HepG2 (cell line): ENCODE results near the gene MAP2K5. TPM values are rescaled to one million over a fixed set of nuclear protein-coding genes. Genes with fewer than 3 reads are reported as not detected.
A peak's percentile ranks its signal among the peaks of the same experiment; 100 is the strongest.

Source experiments
- ATAC-seq: fragments of 200-7000 bp; cut with Tn5 transposase; 3 replicates; pipeline ENCODE4 v1.9.1; 2020; ENCODE audit warnings: mild to moderate bottlenecking, moderate library complexity
- BruUV-seq: library from RNA; stranded (reverse); fragments of 400-500 nt; replicated peaks from 2 replicates; lab custom pipeline; 2021; lab: Mats Ljungman, UMichigan
- CTCF ChIA-PET: fragments of 300-600 bp; formaldehyde crosslinking; extraction: SDS; loops from one replicate; lab custom pipeline; 2021; ENCODE audit warnings: low total read pairs, inconsistent platforms, low intra/inter-chr PET ratio; lab: Yijun Ruan, JAX
- POLR2A ChIA-PET: fragments of 350-600 bp; sonication (Branson Sonifier 250); formaldehyde crosslinking; loops from one replicate; lab custom pipeline; 2020; ENCODE audit warnings: antibody characterized with exemption, inconsistent platforms; lab: Yijun Ruan, JAX
- DNase-seq: peaks from one replicate; pipeline ENCODE4 v3.0.0-alpha.2; 2015; ENCODE audit warnings: low spot score
- FAIRE-seq: peaks from 3 replicates; lab custom pipeline; 2011; peaks lifted over from hg19 to GRCh38; lab: Jason Lieb, UNC
- H2AFZ ChIP-seq: one replicate; pipeline ENCODE4 v1.6.1; 2011; ENCODE audit warnings: low read length, inconsistent platforms
- H3K27ac ChIP-seq: fragments of 300-600 bp; 3 replicates; pipeline ENCODE4 v1.8.0; 2011; ENCODE audit warnings: mixed run types, mild to moderate bottlenecking, mixed read lengths, low read length, inconsistent platforms; ENCODE audit not compliant: insufficient read depth; ENCODE audit errors: extremely low read length
- H3K27me3 ChIP-seq, 2 experiments: fragments of 200-600 bp in 1 of 2; 2 replicates in 1 of 2; 3 replicates in 1 of 2; pipeline versions ENCODE4 v1.6.0 to v1.8.0; 2011; ENCODE audit warnings: low read length in 2 of 2, mild to moderate bottlenecking in 2 of 2, moderate library complexity in 2 of 2, inconsistent platforms in 1 of 2; ENCODE audit not compliant: insufficient read depth in 2 of 2, control insufficient read depth in 1 of 2
- H3K36me3 ChIP-seq, 2 experiments: fragments of 200-600 bp in 1 of 2; replicated peaks in 1 of 2; 2 replicates in 1 of 2; 3 replicates in 1 of 2; pipeline versions ENCODE4 v1.5.1 to v1.8.0; 2011; ENCODE audit warnings: low read length in 2 of 2, inconsistent platforms in 1 of 2; ENCODE audit not compliant: insufficient read depth in 2 of 2, control insufficient read depth in 1 of 2
- H3K4me1 ChIP-seq: 2 replicates; pipeline ENCODE4 v1.5.1; 2012; ENCODE audit warnings: low read length, inconsistent platforms; ENCODE audit not compliant: insufficient read depth
- H3K4me2 ChIP-seq: 2 replicates; pipeline ENCODE4 v1.6.0; 2011; ENCODE audit warnings: low read depth, low read length, inconsistent platforms
- H3K4me3 ChIP-seq, 3 experiments: fragments of 200-600 bp in 1 of 3; sonication (generic), shearing (Covaris generic) in 1 of 3; replicated peaks in 1 of 3; 2 replicates each; pipeline ENCODE4 v1.5.1; 2011 to 2016; ENCODE audit warnings: low read length in 3 of 3, inconsistent platforms in 2 of 3, low read depth in 2 of 3, mild to moderate bottlenecking in 2 of 3, control low read depth in 1 of 3, mixed read lengths in 1 of 3; ENCODE audit not compliant: insufficient read depth in 1 of 3
- H3K79me2 ChIP-seq: one replicate; pipeline ENCODE4 v1.6.1; 2011; ENCODE audit warnings: low read length, inconsistent platforms; ENCODE audit not compliant: insufficient read depth
- H3K9ac ChIP-seq: 2 replicates; pipeline ENCODE4 v1.6.0; 2011; ENCODE audit warnings: mild to moderate bottlenecking, low read depth, low read length, inconsistent platforms; ENCODE audit not compliant: insufficient read depth
- H3K9me3 ChIP-seq: 2 replicates; pipeline ENCODE4 v1.5.1; 2012; ENCODE audit warnings: mild to moderate bottlenecking, low read length
- H4K20me1 ChIP-seq: 2 replicates; pipeline ENCODE4 v1.6.0; 2011; ENCODE audit warnings: inconsistent platforms, mild to moderate bottlenecking, low read length, moderate library complexity; ENCODE audit not compliant: insufficient read depth
- ADNP ChIP-seq: sonication (generic); formaldehyde crosslinking; IDR thresholded peaks from 2 replicates; pipeline ENCODE4 v1.4.0; 2020; ENCODE audit warnings: missing genetic modification reagents
- ATRX ChIP-seq: sonication (generic); formaldehyde crosslinking; IDR thresholded peaks from 2 replicates; pipeline ENCODE4 v1.4.0; 2020; ENCODE audit warnings: missing genetic modification reagents, borderline replicate concordance
- FOXA1 ChIP-seq, 2 experiments: fragments of 450-650 bp in 1 of 2; sonication (generic) in 1 of 2; formaldehyde crosslinking in 1 of 2; IDR thresholded peaks; 2 replicates each; pipeline versions ENCODE4 v1.4.0 to v1.6.1; 2016 to 2020; ENCODE audit warnings: missing genetic modification reagents in 1 of 2
- FOXP1 ChIP-seq, 2 experiments: fragments of 450-650 bp in 1 of 2; IDR thresholded peaks; 2 replicates each; pipeline ENCODE4 v1.6.1; 2017 to 2018; ENCODE audit warnings: antibody characterized with exemption in 1 of 2
- GLI4 ChIP-seq: sonication (generic); formaldehyde crosslinking; IDR thresholded peaks from 2 replicates; pipeline ENCODE4 v1.5.1; 2020; ENCODE audit warnings: missing genetic modification reagents, mild to moderate bottlenecking, moderate library complexity, borderline replicate concordance
- NFKBIZ ChIP-seq: IDR thresholded peaks from 2 replicates; pipeline ENCODE4 v1.6.1; 2018; ENCODE audit warnings: missing genetic modification reagents, missing compliant biosample characterization
- PHF21A ChIP-seq: sonication (generic); formaldehyde crosslinking; IDR thresholded peaks from 2 replicates; pipeline ENCODE4 v1.5.0; 2020; ENCODE audit warnings: mild to moderate bottlenecking, missing genetic modification reagents
- ZNF317 ChIP-seq: sonication (generic); formaldehyde crosslinking; IDR thresholded peaks from 2 replicates; pipeline ENCODE4 v1.5.0; 2020; ENCODE audit warnings: mild to moderate bottlenecking, missing genetic modification reagents
- WGBS: methylation state at CpG from one replicate; pipeline ENCODE4 v1.1.6; 2017; ENCODE audit warnings: low lambda C conversion rate; 5-methylcytosine and 5-hydroxymethylcytosine counted together
- in situ Hi-C: cut with HindIII; loops from 2 replicates; pipeline ENCODE4 v1.10.0; 2017; ENCODE audit warnings: low pct_unique_long_range_greater_than_20kb; ENCODE audit not compliant: extremely low pct_ligation_motif_present
- intact Hi-C: fragments of 100-400 bp; cut with micrococcal nuclease; formaldehyde crosslinking; loops from one replicate; pipeline ENCODE4 v1.10.0; 2022; ENCODE audit not compliant: unreplicated experiment
- polyA plus RNA-seq, 8 experiments: library from polyadenylated mRNA; depleted of rRNA in 3 of 8; stranded (reverse) in 7 of 8; unstranded in 1 of 8; fragments of >200 nt; fragmentation: Illumina TruSeq in 4 of 8; extraction: Trizol in 4 of 8; gene quantifications; 2 replicates each; pipeline versions ENCODE4 v1.2.1 to v1.2.3, GENCODE V29; 2011 to 2016; ENCODE audit warnings: low read depth in 4 of 8, missing spikeins in 1 of 8, mixed read lengths in 1 of 8; ENCODE audit not compliant: insufficient read depth in 1 of 8
- total RNA-seq, 5 experiments: library from RNA; depleted of rRNA; stranded (reverse); fragments of >200 nt; fragmentation: Illumina TruSeq; extraction: Trizol; gene quantifications; 2 replicates each; pipeline ENCODE4 v1.2.3, GENCODE V29; 2016; ENCODE audit warnings: low read depth in 1 of 5
- TF ChIP-seq, protein P1 (sequence below): sonication (generic); formaldehyde crosslinking; IDR thresholded peaks from 2 replicates; pipeline ENCODE4 v1.4.0; 2020; ENCODE audit warnings: missing genetic modification reagents
- TF ChIP-seq, protein P2 (sequence below): sonication (generic); formaldehyde crosslinking; IDR thresholded peaks from 2 replicates; pipeline ENCODE4 v1.5.0; 2020; ENCODE audit warnings: missing genetic modification reagents
- TF ChIP-seq, protein P3 (sequence below): sonication (generic); formaldehyde crosslinking; IDR thresholded peaks from 2 replicates; pipeline ENCODE4 v1.5.1; 2020; ENCODE audit warnings: mild to moderate bottlenecking, missing genetic modification reagents, borderline replicate concordance

Gene MAP2K5
- total and polyA plus RNA-seq, 2 of the 13 experiments (the other 11 are each of a cell fraction or from before 2014, with no cell fraction given), result 4.0 to 4.3 TPM

DNA sequence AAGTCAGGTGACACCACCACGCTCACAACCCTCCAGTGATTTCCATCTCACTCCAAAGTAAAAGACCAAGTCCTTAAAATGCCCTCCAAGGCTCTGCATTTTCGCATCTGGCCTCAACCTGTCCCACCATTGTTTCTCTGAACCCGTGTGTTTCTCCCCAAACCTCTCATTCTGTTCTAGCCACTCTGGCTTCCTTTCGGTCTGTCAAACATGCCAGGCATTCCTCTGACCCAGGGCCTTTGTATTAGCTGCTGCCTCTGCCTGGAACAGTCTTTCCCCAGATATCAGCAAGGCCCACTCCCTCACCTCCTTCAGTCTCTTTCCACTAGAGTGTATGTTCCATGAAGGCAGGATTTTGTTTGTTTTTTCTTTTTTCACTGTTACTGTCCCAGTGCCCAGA is 16.0 kb downstream of the MAP2K5 start (continued):
- TF ChIP-seq, protein P1, sequence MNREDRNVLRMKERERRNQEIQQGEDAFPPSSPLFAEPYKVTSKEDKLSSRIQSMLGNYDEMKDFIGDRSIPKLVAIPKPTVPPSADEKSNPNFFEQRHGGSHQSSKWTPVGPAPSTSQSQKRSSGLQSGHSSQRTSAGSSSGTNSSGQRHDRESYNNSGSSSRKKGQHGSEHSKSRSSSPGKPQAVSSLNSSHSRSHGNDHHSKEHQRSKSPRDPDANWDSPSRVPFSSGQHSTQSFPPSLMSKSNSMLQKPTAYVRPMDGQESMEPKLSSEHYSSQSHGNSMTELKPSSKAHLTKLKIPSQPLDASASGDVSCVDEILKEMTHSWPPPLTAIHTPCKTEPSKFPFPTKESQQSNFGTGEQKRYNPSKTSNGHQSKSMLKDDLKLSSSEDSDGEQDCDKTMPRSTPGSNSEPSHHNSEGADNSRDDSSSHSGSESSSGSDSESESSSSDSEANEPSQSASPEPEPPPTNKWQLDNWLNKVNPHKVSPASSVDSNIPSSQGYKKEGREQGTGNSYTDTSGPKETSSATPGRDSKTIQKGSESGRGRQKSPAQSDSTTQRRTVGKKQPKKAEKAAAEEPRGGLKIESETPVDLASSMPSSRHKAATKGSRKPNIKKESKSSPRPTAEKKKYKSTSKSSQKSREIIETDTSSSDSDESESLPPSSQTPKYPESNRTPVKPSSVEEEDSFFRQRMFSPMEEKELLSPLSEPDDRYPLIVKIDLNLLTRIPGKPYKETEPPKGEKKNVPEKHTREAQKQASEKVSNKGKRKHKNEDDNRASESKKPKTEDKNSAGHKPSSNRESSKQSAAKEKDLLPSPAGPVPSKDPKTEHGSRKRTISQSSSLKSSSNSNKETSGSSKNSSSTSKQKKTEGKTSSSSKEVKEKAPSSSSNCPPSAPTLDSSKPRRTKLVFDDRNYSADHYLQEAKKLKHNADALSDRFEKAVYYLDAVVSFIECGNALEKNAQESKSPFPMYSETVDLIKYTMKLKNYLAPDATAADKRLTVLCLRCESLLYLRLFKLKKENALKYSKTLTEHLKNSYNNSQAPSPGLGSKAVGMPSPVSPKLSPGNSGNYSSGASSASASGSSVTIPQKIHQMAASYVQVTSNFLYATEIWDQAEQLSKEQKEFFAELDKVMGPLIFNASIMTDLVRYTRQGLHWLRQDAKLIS, result no peak
- TF ChIP-seq GLI4, result no peak

DNA sequence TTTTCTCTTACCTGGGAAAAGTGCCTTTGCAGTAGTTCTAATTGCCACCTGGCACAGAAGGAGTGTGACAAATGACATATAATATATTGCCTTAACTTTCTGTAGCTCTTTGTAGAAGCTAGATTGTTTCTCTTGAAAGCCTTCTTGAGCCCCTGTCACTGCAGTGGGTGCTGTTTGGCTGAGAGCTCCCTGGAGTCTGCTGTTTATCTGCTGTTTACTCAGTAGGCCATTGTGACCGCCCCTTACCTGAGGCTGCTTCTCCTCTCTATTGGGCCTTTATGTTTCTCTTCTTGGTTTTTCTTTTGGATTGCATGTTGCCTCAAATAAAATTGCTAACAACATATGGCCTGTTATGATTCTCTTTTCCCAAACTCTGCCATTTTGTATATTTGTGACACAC is 16.7 kb downstream of the MAP2K5 start:
- TF ChIP-seq, protein P2, sequence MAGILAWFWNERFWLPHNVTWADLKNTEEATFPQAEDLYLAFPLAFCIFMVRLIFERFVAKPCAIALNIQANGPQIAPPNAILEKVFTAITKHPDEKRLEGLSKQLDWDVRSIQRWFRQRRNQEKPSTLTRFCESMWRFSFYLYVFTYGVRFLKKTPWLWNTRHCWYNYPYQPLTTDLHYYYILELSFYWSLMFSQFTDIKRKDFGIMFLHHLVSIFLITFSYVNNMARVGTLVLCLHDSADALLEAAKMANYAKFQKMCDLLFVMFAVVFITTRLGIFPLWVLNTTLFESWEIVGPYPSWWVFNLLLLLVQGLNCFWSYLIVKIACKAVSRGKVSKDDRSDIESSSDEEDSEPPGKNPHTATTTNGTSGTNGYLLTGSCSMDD (CRISPR knock-in tag), result no peak
- TF ChIP-seq, protein P3, sequence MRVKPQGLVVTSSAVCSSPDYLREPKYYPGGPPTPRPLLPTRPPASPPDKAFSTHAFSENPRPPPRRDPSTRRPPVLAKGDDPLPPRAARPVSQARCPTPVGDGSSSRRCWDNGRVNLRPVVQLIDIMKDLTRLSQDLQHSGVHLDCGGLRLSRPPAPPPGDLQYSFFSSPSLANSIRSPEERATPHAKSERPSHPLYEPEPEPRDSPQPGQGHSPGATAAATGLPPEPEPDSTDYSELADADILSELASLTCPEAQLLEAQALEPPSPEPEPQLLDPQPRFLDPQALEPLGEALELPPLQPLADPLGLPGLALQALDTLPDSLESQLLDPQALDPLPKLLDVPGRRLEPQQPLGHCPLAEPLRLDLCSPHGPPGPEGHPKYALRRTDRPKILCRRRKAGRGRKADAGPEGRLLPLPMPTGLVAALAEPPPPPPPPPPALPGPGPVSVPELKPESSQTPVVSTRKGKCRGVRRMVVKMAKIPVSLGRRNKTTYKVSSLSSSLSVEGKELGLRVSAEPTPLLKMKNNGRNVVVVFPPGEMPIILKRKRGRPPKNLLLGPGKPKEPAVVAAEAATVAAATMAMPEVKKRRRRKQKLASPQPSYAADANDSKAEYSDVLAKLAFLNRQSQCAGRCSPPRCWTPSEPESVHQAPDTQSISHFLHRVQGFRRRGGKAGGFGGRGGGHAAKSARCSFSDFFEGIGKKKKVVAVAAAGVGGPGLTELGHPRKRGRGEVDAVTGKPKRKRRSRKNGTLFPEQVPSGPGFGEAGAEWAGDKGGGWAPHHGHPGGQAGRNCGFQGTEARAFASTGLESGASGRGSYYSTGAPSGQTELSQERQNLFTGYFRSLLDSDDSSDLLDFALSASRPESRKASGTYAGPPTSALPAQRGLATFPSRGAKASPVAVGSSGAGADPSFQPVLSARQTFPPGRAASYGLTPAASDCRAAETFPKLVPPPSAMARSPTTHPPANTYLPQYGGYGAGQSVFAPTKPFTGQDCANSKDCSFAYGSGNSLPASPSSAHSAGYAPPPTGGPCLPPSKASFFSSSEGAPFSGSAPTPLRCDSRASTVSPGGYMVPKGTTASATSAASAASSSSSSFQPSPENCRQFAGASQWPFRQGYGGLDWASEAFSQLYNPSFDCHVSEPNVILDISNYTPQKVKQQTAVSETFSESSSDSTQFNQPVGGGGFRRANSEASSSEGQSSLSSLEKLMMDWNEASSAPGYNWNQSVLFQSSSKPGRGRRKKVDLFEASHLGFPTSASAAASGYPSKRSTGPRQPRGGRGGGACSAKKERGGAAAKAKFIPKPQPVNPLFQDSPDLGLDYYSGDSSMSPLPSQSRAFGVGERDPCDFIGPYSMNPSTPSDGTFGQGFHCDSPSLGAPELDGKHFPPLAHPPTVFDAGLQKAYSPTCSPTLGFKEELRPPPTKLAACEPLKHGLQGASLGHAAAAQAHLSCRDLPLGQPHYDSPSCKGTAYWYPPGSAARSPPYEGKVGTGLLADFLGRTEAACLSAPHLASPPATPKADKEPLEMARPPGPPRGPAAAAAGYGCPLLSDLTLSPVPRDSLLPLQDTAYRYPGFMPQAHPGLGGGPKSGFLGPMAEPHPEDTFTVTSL (CRISPR knock-in tag), result no peak
- TF ChIP-seq PHF21A (no peak), FOXP1 (IDR thresholded peaks at IDR 0.05) (no peak), FOXP1 (CRISPR knock-in tag; IDR thresholded peaks at IDR 0.05) (0 out of 2 replicates have a peak, but pooled peaks have one; percentile 11), NFKBIZ (no peak), ATRX (no peak), FOXA1 (IDR thresholded peaks at IDR 0.05) (no peak), FOXA1 (CRISPR knock-in tag; IDR thresholded peaks at IDR 0.05) (0 out of 2 replicates have a peak, but pooled peaks have one; percentile 8), ADNP (CRISPR knock-in tag) (no peak), ZNF317 (CRISPR knock-in tag) (peak; percentile 80; the same call in 1 of the 2 replicates)
- H3K36me3 ChIP-seq, result peaks cover 2 to 4% of the 10 kb centered on the region in 2 experiments; a peak in 1 of 5 replicates
- H3K27ac ChIP-seq, result no peak overlapping the region
- in situ Hi-C loops, result no loop called here
- H4K20me1 ChIP-seq, result no peaks in the 10 kb centered on the region; the same call in 1 of the 2 replicates
- FAIRE-seq (no peak), ATAC-seq (no peak), DNase-seq (no peak)
- H2AFZ ChIP-seq, result no peak overlapping the region
- no peaks in the 10 kb centered on the region for H3K4me1 ChIP-seq
- no peaks in the 10 kb centered on the region for H3K79me2 ChIP-seq
- POLR2A ChIA-PET, result no interaction called here
- intact Hi-C loops, result no loop called here
- no TSS peak for BruUV-seq
- H3K27me3 ChIP-seq, result no peaks in the 10 kb centered on the region
- H3K4me2 ChIP-seq, result no peak overlapping the region
- no peak overlapping the region for H3K4me3 ChIP-seq
- 91% methylated on average over 1 of the region's 1 CpG for WGBS
- H3K9ac ChIP-seq, result no peak overlapping the region
- no peaks in the 10 kb centered on the region for H3K9me3 ChIP-seq
- CTCF ChIA-PET, result no interaction called here
